NK-92 (cell line): ENCODE measurements around the gene LRMDA.

ENCODE experiments used
- DNase-seq: peaks from one replicate; lab custom pipeline; 2025; ENCODE audit not compliant: unreplicated experiment; lab: John Stamatoyannopoulos, UW

LRMDA gene

GRCh38 chr10:75531571-75532031, 100.2 kb downstream of the LRMDA start:
- DNase-seq = no peak

GRCh38 chr10:75532253-75532924, 101.0 kb downstream of the LRMDA start:
- DNase-seq = no peak

GRCh38 chr10:75538144-75538543, 106.7 kb downstream of the LRMDA start:
- DNase-seq = no peak

- no peak for DNase-seq
These were observed 107.3 kb downstream of the LRMDA start for GRCh38 chr10:75538765-75539164.

- no peak for DNase-seq
These were observed 109.0 kb downstream of the LRMDA start for GRCh38 chr10:75540357-75540966.

GRCh38 chr10:75540981-75541380, 109.6 kb downstream of the LRMDA start:
- DNase-seq = no peak

- DNase-seq = no peak
These were observed 110.0 kb downstream of the LRMDA start for GRCh38 chr10:75541411-75541810.

GRCh38 chr10:75542084-75542483, 110.7 kb downstream of the LRMDA start:
- no peak for DNase-seq

GRCh38 chr10:75542906-75543305, 111.5 kb downstream of the LRMDA start:
- no peak for DNase-seq

GRCh38 chr10:75544386-75544785, 113.0 kb downstream of the LRMDA start:
- DNase-seq = no peak

- no peak for DNase-seq
These were observed 113.7 kb downstream of the LRMDA start for GRCh38 chr10:75544993-75545706.

- no peak for DNase-seq
These were observed 114.6 kb downstream of the LRMDA start for GRCh38 chr10:75546004-75546403.

- DNase-seq = no peak
These were observed 116.2 kb downstream of the LRMDA start for GRCh38 chr10:75547391-75548298.

GRCh38 chr10:75548356-75548755, 116.9 kb downstream of the LRMDA start:
- DNase-seq = no peak

GRCh38 chr10:75550191-75550590, 118.8 kb downstream of the LRMDA start:
- DNase-seq = no peak

- no peak for DNase-seq
These were observed 120.7 kb downstream of the LRMDA start for GRCh38 chr10:75552171-75552570.

- no peak for DNase-seq
These were observed 122.1 kb downstream of the LRMDA start for GRCh38 chr10:75553550-75553949.

- DNase-seq = no peak
These were observed 123.9 kb downstream of the LRMDA start for GRCh38 chr10:75555323-75555722.

- DNase-seq = no peak
These were observed 124.9 kb downstream of the LRMDA start for GRCh38 chr10:75556320-75556719.

- DNase-seq = no peak
These were observed 134.1 kb downstream of the LRMDA start for GRCh38 chr10:75565286-75566251.
